Trophoblast cell (in vitro differentiated cells and primary cell): ENCODE data around the gene ANKHD1.

Experiments
- DNase-seq, 2 donors: peaks; one replicate each; pipeline ENCODE4 v3.0.0-alpha.2; 2016
- H2AFZ ChIP-seq: 2 replicates; pipeline ENCODE4 v1.6.1; 2013; ENCODE audit warnings: low read length, moderate library complexity, mild to moderate bottlenecking; ENCODE audit not compliant: insufficient read depth, poor library complexity
- H2AK5ac ChIP-seq: 2 replicates; pipeline ENCODE4 v1.6.1; 2013; ENCODE audit warnings: mild to moderate bottlenecking, low read length
- H2BK120ac ChIP-seq: 2 replicates; pipeline ENCODE4 v1.6.1; 2013; ENCODE audit warnings: low read length, mild to moderate bottlenecking, moderate library complexity; ENCODE audit not compliant: insufficient read depth, poor library complexity
- H2BK12ac ChIP-seq: 2 replicates; pipeline ENCODE4 v1.6.1; 2013; ENCODE audit warnings: mild to moderate bottlenecking, low read length, moderate library complexity
- H2BK5ac ChIP-seq: 2 replicates; pipeline ENCODE4 v1.6.1; 2013; ENCODE audit warnings: low read length, low read depth, moderate library complexity, mild to moderate bottlenecking; ENCODE audit not compliant: poor library complexity
- H3K14ac ChIP-seq: 2 replicates; pipeline ENCODE4 v1.6.1; 2013; ENCODE audit warnings: mild to moderate bottlenecking, low read length
- H3K18ac ChIP-seq: 2 replicates; pipeline ENCODE4 v1.6.1; 2013; ENCODE audit warnings: mild to moderate bottlenecking, low read length
- H3K23ac ChIP-seq: 2 replicates; pipeline ENCODE4 v1.6.1; 2013; ENCODE audit warnings: low read length
- H3K27ac ChIP-seq: 2 replicates; pipeline ENCODE4 v1.5.1; 2013; ENCODE audit warnings: low read depth, mild to moderate bottlenecking, inconsistent platforms, low read length, moderate library complexity
- H3K27me3 ChIP-seq: 2 replicates; pipeline ENCODE4 v1.6.1; 2013; ENCODE audit warnings: inconsistent platforms, mild to moderate bottlenecking, low read length, moderate library complexity; ENCODE audit not compliant: insufficient read depth
- H3K36me3 ChIP-seq, 2 experiments: 1 replicate in 1 of 2; 2 replicates in 1 of 2; pipeline ENCODE4 v1.6.1; 2013; ENCODE audit warnings: low read length in 2 of 2, mild to moderate bottlenecking in 2 of 2, moderate library complexity in 1 of 2; ENCODE audit not compliant: insufficient read depth in 2 of 2, control insufficient read depth in 1 of 2
- H3K4ac ChIP-seq: 2 replicates; pipeline ENCODE4 v1.6.1; 2013; ENCODE audit warnings: low read depth, mild to moderate bottlenecking, low read length, moderate library complexity
- H3K4me1 ChIP-seq, 2 experiments: 1 replicate in 1 of 2; 2 replicates in 1 of 2; pipeline ENCODE4 v1.6.1; 2013; ENCODE audit warnings: low read length in 2 of 2, mild to moderate bottlenecking in 2 of 2, moderate library complexity in 1 of 2; ENCODE audit not compliant: insufficient read depth in 2 of 2, control insufficient read depth in 1 of 2
- H3K4me2 ChIP-seq: 2 replicates; pipeline ENCODE4 v1.6.1; 2013; ENCODE audit warnings: inconsistent platforms, mild to moderate bottlenecking, low read length, moderate library complexity
- H3K4me3 ChIP-seq: 2 replicates; pipeline ENCODE4 v1.5.1; 2013; ENCODE audit warnings: mild to moderate bottlenecking, low read depth, low read length, inconsistent platforms
- H3K79me1 ChIP-seq: one replicate; pipeline ENCODE4 v1.6.1; 2013; ENCODE audit warnings: low read length
- H3K79me2 ChIP-seq: 2 replicates; pipeline ENCODE4 v1.6.1; 2013; ENCODE audit warnings: low read length, mild to moderate bottlenecking; ENCODE audit not compliant: control insufficient read depth, insufficient read depth, poor library complexity
- H3K9ac ChIP-seq: 2 replicates; pipeline ENCODE4 v1.6.1; 2013; ENCODE audit warnings: mild to moderate bottlenecking, low read length
- H3K9me3 ChIP-seq: 2 replicates; pipeline ENCODE4 v1.6.1; 2013; ENCODE audit warnings: low read depth, mild to moderate bottlenecking, control low read depth, inconsistent platforms, low read length; ENCODE audit not compliant: insufficient read depth
- H4K12ac ChIP-seq: 2 replicates; pipeline ENCODE4 v1.6.1; 2013; ENCODE audit warnings: low read depth, mild to moderate bottlenecking, low read length, moderate library complexity
- H4K8ac ChIP-seq: 2 replicates; pipeline ENCODE4 v1.6.1; 2013; ENCODE audit warnings: low read depth, mild to moderate bottlenecking, low read length, moderate library complexity
- H4K91ac ChIP-seq: one replicate; pipeline ENCODE4 v1.6.1; 2013; ENCODE audit warnings: low read depth, mild to moderate bottlenecking, low read length, moderate library complexity
- WGBS: extraction: QIAGEN DNeasy Blood & Tissue Kit; methylation state at CpG from one replicate; pipeline ENCODE4 v1.1.7; 2013; ENCODE audit warnings: missing lambda C conversion rate; ENCODE audit not compliant: insufficient read length, insufficient coverage; ENCODE audit errors: extremely low coverage; 5-methylcytosine and 5-hydroxymethylcytosine counted together

ANKHD1 gene

DNA sequence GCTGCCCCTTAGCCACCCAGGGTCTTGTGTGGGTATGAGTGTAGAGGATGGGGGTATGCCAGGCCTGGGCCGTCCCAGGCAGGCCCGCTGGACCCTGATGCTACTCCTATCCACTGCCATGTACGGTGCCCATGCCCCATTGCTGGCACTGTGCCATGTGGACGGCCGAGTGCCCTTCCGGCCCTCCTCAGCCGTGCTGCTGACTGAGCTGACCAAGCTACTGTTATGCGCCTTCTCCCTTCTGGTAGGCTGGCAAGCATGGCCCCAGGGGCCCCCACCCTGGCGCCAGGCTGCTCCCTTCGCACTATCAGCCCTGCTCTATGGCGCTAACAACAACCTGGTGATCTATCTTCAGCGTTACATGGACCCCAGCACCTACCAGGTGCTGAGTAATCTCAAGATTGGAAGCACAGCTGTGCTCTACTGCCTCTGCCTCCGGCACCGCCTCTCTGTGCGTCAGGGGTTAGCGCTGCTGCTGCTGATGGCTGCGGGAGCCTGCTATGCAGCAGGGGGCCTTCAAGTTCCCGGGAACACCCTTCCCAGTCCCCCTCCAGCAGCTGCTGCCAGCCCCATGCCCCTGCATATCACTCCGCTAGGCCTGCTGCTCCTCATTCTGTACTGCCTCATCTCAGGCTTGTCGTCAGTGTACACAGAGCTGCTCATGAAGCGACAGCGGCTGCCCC lies 165.6 kb downstream of the ANKHD1 start:
- DNase-seq = peak in 1 of 2 donors; percentile 21
- WGBS = no CpG with 5 or more reads among the region's 22 CpGs
- H2AFZ ChIP-seq = no peak overlapping the region

DNA sequence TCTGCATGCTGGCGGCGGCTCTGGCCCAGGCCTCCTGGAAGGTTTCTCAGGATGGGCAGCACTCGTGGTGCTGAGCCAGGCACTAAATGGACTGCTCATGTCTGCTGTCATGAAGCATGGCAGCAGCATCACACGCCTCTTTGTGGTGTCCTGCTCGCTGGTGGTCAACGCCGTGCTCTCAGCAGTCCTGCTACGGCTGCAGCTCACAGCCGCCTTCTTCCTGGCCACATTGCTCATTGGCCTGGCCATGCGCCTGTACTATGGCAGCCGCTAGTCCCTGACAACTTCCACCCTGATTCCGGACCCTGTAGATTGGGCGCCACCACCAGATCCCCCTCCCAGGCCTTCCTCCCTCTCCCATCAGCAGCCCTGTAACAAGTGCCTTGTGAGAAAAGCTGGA lies 166.2 kb downstream of the ANKHD1 start:
- Histone ChIP-seq H3K14ac (no peak overlapping the region), H3K9me3 (no peaks in the 10 kb centered on the region), H3K27me3 (no peaks in the 10 kb centered on the region), H3K79me2 (peaks cover 10% of the 10 kb centered on the region), H3K79me1 (peaks cover 11% of the 10 kb centered on the region), H4K8ac (no peak overlapping the region), H2BK120ac (no peak overlapping the region), H4K91ac (no peak overlapping the region), H2BK12ac (no peak overlapping the region), H3K18ac (no peak overlapping the region), H3K4me2 (no peak overlapping the region), H4K12ac (no peak overlapping the region), H3K4me1 (peaks cover 7 to 28% of the 10 kb centered on the region in 2 experiments), H2BK5ac (no peak overlapping the region), H3K27ac (no peak overlapping the region), H3K4ac (no peak overlapping the region), H2AK5ac (no peak overlapping the region), H3K9ac (no peak overlapping the region), H3K4me3 (no peak overlapping the region), H3K36me3 (peaks cover 20 to 25% of the 10 kb centered on the region in 2 experiments), H2AFZ (no peak overlapping the region), H3K23ac (no peak overlapping the region)
- DNase-seq = no peak
- WGBS = no CpG with 5 or more reads among the region's 13 CpGs

More for the DNA sequence above, 165.6 kb downstream of the ANKHD1 start:
- Histone ChIP-seq H2BK5ac (no peak overlapping the region), H3K9me3 (no peaks in the 10 kb centered on the region), H3K4ac (no peak overlapping the region), H4K12ac (no peak overlapping the region), H3K36me3 (peaks cover 20 to 25% of the 10 kb centered on the region in 2 experiments), H3K9ac (no peak overlapping the region), H2BK120ac (no peak overlapping the region), H2AK5ac (no peak overlapping the region), H3K79me2 (peaks cover 10% of the 10 kb centered on the region), H3K4me3 (no peak overlapping the region), H3K79me1 (peaks cover 11% of the 10 kb centered on the region), H3K14ac (no peak overlapping the region), H3K4me1 (peaks cover 7 to 28% of the 10 kb centered on the region in 2 experiments), H3K23ac (no peak overlapping the region), H3K4me2 (no peak overlapping the region), H4K8ac (no peak overlapping the region), H3K27ac (no peak overlapping the region), H3K27me3 (no peaks in the 10 kb centered on the region), H2BK12ac (no peak overlapping the region), H3K18ac (no peak overlapping the region), H4K91ac (no peak overlapping the region)

DNA sequence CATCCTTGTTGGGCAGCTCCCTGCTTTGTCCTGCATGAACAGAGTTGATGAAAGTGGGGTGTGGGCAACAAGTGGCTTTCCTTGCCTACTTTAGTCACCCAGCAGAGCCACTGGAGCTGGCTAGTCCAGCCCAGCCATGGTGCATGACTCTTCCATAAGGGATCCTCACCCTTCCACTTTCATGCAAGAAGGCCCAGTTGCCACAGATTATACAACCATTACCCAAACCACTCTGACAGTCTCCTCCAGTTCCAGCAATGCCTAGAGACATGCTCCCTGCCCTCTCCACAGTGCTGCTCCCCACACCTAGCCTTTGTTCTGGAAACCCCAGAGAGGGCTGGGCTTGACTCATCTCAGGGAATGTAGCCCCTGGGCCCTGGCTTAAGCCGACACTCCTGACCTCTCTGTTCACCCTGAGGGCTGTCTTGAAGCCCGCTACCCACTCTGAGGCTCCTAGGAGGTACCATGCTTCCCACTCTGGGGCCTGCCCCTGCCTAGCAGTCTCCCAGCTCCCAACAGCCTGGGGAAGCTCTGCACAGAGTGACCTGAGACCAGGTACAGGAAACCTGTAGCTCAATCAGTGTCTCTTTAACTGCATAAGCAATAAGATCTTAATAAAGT lies 166.9 kb downstream of the ANKHD1 start:
- Histone ChIP-seq H3K79me1 (peaks cover 11% of the 10 kb centered on the region), H2BK120ac (no peak overlapping the region), H3K4ac (no peak overlapping the region)

DNA sequence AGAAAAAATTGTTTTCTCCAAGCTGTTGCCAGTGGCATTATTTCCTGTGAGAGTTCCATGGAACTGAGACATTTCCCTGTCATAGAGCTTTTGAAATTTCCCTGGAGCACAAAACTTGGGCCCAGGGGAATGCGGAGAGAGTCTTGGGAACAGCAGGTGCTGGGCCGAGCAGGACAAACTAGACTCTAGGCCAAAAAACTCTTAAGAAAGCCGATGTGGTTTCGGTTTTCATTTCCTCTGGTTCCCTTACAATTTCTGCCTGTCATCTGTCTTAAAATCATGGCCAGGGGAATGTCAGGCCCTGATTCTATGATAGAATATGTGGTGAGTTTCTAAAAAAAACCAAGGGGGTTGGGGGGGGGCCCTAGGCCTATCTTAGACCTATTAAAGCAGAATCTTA lies 167.6 kb downstream of the ANKHD1 start:
- Histone ChIP-seq H2BK120ac (no peak overlapping the region), H3K9ac (no peak overlapping the region), H3K27ac (no peak overlapping the region), H3K4me2 (no peak overlapping the region), H3K27me3 (no peaks in the 10 kb centered on the region), H3K4me3 (no peak overlapping the region), H2BK12ac (no peak overlapping the region), H3K79me1 (peaks cover 8% of the 10 kb centered on the region), H3K23ac (no peak overlapping the region), H2AFZ (no peak overlapping the region), H3K36me3 (peaks cover 20 to 25% of the 10 kb centered on the region in 2 experiments), H4K91ac (no peak overlapping the region), H3K4ac (no peak overlapping the region), H3K9me3 (no peaks in the 10 kb centered on the region), H3K18ac (no peak overlapping the region), H2BK5ac (no peak overlapping the region), H3K14ac (no peak overlapping the region), H3K79me2 (peaks cover 7% of the 10 kb centered on the region), H4K8ac (no peak overlapping the region), H3K4me1 (peaks cover 2 to 20% of the 10 kb centered on the region in 2 experiments), H4K12ac (no peak overlapping the region), H2AK5ac (no peak overlapping the region)
- peak; percentile 20 to 32 for DNase-seq
- no CpG with 5 or more reads among the region's 4 CpGs for WGBS

More for the DNA sequence above, 166.9 kb downstream of the ANKHD1 start:
- Histone ChIP-seq H2AFZ (no peak overlapping the region), H3K14ac (no peak overlapping the region), H3K27ac (no peak overlapping the region), H3K4me2 (no peak overlapping the region), H3K79me2 (peaks cover 10% of the 10 kb centered on the region), H4K12ac (no peak overlapping the region), H3K4me3 (no peak overlapping the region), H2BK12ac (no peak overlapping the region), H3K23ac (no peak overlapping the region), H3K9ac (no peak overlapping the region), H3K4me1 (peaks cover 5 to 25% of the 10 kb centered on the region in 2 experiments), H2AK5ac (no peak overlapping the region), H3K36me3 (peaks cover 20 to 25% of the 10 kb centered on the region in 2 experiments), H3K9me3 (no peaks in the 10 kb centered on the region), H4K8ac (no peak overlapping the region), H3K27me3 (no peaks in the 10 kb centered on the region), H2BK5ac (no peak overlapping the region), H4K91ac (no peak overlapping the region), H3K18ac (no peak overlapping the region)
- WGBS = no CpG with 5 or more reads among the region's 2 CpGs
- peak; percentile 30 to 35 for DNase-seq
